Peyer's patch (tissue), 4 donors: ENCODE results near the gene CCDC200.
"Not testable (repeated sequence)": the region's sequence is repeated elsewhere in the genome, so short reads cannot be mapped to it uniquely, and the experiment has no call there.

Experiments used
- POLR2A ChIP-seq, 2 donors: fragments of 450-650 bp; IDR thresholded peaks; one replicate each; pipeline ENCODE4 v1.5.1; 2017; ENCODE audit warnings: antibody characterized with exemption in 2 of 2, mild to moderate bottlenecking in 2 of 2, moderate library complexity in 2 of 2
- TF ChIP-seq, protein P1 (sequence below), 6 experiments: fragments of 450-650 bp in 4 of 6; fragments of 200-600 bp in 2 of 6; sonication (generic) in 1 of 6; IDR thresholded peaks; one replicate each; pipeline ENCODE4 v1.5.1; 2017 to 2019; ENCODE audit warnings: antibody characterized with exemption in 6 of 6, mild to moderate bottlenecking in 3 of 6, moderate library complexity in 1 of 6

DNA sequence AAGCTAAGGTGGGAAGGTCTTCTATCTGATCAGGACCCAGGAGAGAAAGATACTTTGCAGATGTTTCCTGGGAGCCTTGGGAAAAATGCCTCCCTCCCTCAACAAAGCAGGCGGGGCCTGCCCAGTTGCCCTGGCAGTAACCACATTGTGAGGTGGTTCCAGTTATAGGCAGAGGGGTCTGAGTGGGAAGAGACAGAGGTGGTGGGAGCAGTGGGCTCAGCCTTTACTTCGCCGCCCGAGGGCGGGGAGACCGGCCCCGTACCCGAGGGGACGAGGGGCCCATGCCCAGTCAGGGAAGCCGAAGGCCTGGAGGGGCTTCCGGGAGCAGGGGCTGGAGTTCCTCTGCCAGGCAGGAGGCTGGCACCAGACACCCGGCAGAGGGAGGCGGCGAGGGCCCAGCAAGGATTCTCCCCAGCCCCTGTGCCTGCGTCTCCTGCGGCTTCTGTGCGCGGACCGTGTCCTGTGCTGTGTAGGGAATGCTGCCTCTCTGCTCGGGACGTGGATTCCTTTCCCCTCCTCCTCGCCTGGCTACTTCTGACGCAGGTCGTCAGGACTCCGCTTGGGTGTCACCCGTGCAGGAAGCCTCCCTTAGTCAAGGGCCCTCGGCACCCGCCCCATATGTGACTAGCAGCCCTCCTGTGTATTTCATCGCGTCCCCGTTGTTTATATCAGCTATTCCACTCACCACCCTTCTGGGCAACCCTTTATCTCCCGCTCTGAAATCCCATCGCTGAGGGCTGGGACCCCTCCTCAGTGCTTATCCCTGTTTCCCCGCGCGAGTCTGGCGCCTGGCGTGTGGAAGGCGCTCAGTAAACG lies 3.0 kb upstream of the CCDC200 start:
- TF ChIP-seq, protein P1, sequence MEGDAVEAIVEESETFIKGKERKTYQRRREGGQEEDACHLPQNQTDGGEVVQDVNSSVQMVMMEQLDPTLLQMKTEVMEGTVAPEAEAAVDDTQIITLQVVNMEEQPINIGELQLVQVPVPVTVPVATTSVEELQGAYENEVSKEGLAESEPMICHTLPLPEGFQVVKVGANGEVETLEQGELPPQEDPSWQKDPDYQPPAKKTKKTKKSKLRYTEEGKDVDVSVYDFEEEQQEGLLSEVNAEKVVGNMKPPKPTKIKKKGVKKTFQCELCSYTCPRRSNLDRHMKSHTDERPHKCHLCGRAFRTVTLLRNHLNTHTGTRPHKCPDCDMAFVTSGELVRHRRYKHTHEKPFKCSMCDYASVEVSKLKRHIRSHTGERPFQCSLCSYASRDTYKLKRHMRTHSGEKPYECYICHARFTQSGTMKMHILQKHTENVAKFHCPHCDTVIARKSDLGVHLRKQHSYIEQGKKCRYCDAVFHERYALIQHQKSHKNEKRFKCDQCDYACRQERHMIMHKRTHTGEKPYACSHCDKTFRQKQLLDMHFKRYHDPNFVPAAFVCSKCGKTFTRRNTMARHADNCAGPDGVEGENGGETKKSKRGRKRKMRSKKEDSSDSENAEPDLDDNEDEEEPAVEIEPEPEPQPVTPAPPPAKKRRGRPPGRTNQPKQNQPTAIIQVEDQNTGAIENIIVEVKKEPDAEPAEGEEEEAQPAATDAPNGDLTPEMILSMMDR (IDR thresholded peaks at IDR 0.05), result not testable (repeated sequence)
- not testable (repeated sequence) for TF ChIP-seq POLR2A (IDR thresholded peaks at IDR 0.05)
